MM.1S (cell line): ENCODE measurements around the gene FIGN.

Experiments
- DNase-seq: peaks from one replicate; pipeline ENCODE4 v3.0.0-alpha.2; 2015
- H2AFZ ChIP-seq: fragments of 300-600 bp; sonication (generic); 2 replicates; pipeline ENCODE4 v1.6.0; 2016; ENCODE audit warnings: antibody characterized with exemption, low read length
- H3F3A ChIP-seq: fragments of 300-600 bp; sonication (generic); 2 replicates; pipeline ENCODE4 v1.6.1; 2016; ENCODE audit warnings: mild to moderate bottlenecking, antibody characterized with exemption, low read length, moderate library complexity, mixed read lengths; ENCODE audit not compliant: insufficient read depth
- H3K27ac ChIP-seq: fragments of 300-600 bp; sonication (generic); 2 replicates; pipeline ENCODE4 v1.5.1; 2016; ENCODE audit warnings: mild to moderate bottlenecking, low read length
- H3K27me3 ChIP-seq: fragments of 300-600 bp; sonication (generic); replicated peaks from 2 replicates; pipeline ENCODE4 v1.6.0; 2016; ENCODE audit warnings: low read length; ENCODE audit not compliant: insufficient read depth
- H3K36me3 ChIP-seq: fragments of 300-600 bp; sonication (generic); replicated peaks from 2 replicates; pipeline ENCODE4 v1.6.1; 2016; ENCODE audit warnings: mild to moderate bottlenecking, low read length, mixed read lengths; ENCODE audit not compliant: insufficient read depth
- H3K4me1 ChIP-seq: fragments of 300-600 bp; sonication (generic); 2 replicates; pipeline ENCODE4 v1.6.1; 2016; ENCODE audit warnings: low read length, mixed read lengths
- H3K4me2 ChIP-seq: fragments of 300-600 bp; sonication (generic); 2 replicates; pipeline ENCODE4 v1.6.0; 2016; ENCODE audit warnings: low read depth, low read length
- H3K4me3 ChIP-seq: fragments of 300-600 bp; sonication (generic); 2 replicates; pipeline ENCODE4 v1.5.1; 2016; ENCODE audit warnings: low read length, mixed read lengths
- H3K79me2 ChIP-seq: fragments of 300-600 bp; sonication (generic); 2 replicates; pipeline ENCODE4 v1.6.1; 2016; ENCODE audit warnings: mixed run types, low read length, mixed read lengths
- H3K9ac ChIP-seq: fragments of 300-600 bp; sonication (generic); 2 replicates; pipeline ENCODE4 v1.6.1; 2016; ENCODE audit warnings: low read length, mixed read lengths
- H3K9me2 ChIP-seq: fragments of 300-600 bp; sonication (generic); replicated peaks from 2 replicates; pipeline ENCODE4 v1.6.1; 2016; ENCODE audit warnings: mild to moderate bottlenecking, low read length, mixed read lengths; ENCODE audit not compliant: insufficient read depth
- H3K9me3 ChIP-seq: fragments of 300-600 bp; sonication (generic); replicated peaks from 2 replicates; pipeline ENCODE4 v1.6.1; 2016; ENCODE audit warnings: mild to moderate bottlenecking, low read length, mixed read lengths; ENCODE audit not compliant: insufficient read depth
- H4K20me1 ChIP-seq: fragments of 300-600 bp; sonication (generic); 2 replicates; pipeline ENCODE4 v1.6.1; 2016; ENCODE audit warnings: mild to moderate bottlenecking, low read length, moderate library complexity, mixed read lengths; ENCODE audit not compliant: insufficient read depth
- CTCF ChIP-seq: fragments of 300-600 bp; sonication (generic); IDR thresholded peaks from 2 replicates; pipeline ENCODE4 v1.5.1; 2016; ENCODE audit warnings: antibody characterized with exemption, low read length, mixed read lengths
- EZH2 ChIP-seq: fragments of 300-600 bp; sonication (generic); optimal IDR thresholded peaks from 2 replicates; pipeline ENCODE3; 2017; ENCODE audit warnings: low read depth, mild to moderate bottlenecking, antibody characterized with exemption, low read length, mixed read lengths
- EZH2phosphoT487 ChIP-seq: fragments of 300-600 bp; sonication (generic); IDR thresholded peaks from 2 replicates; pipeline ENCODE4 v1.6.1; 2018; ENCODE audit warnings: antibody characterized with exemption, low read length

Gene FIGN

GRCh38 chr2:163717515-163717914 is 18.3 kb downstream of the FIGN start:
- H2AFZ ChIP-seq, result no peak overlapping the region
- no peaks in the 10 kb centered on the region for H3K27me3 ChIP-seq
- H3K27ac ChIP-seq, result no peak overlapping the region
- H3K4me1 ChIP-seq, result no peaks in the 10 kb centered on the region
- no peaks in the 10 kb centered on the region for H4K20me1 ChIP-seq
- H3K4me3 ChIP-seq, result no peak overlapping the region
- no peaks in the 10 kb centered on the region for H3F3A ChIP-seq
- no peak overlapping the region for H3K4me2 ChIP-seq
- H3K9me3 ChIP-seq, result no peaks in the 10 kb centered on the region
- H3K36me3 ChIP-seq, result no peaks in the 10 kb centered on the region
- no peaks in the 10 kb centered on the region for H3K79me2 ChIP-seq
- H3K9me2 ChIP-seq, result no peaks in the 10 kb centered on the region
- no peak for DNase-seq
- TF ChIP-seq CTCF, result no peak
- TF ChIP-seq EZH2, result no peak
- no peak for TF ChIP-seq EZH2phosphoT487
- H3K9ac ChIP-seq, result no peak overlapping the region

GRCh38 chr2:163716101-163716500 is 19.7 kb downstream of the FIGN start:
- no peak overlapping the region for H2AFZ ChIP-seq
- H4K20me1 ChIP-seq, result no peaks in the 10 kb centered on the region
- no peaks in the 10 kb centered on the region for H3K27me3 ChIP-seq
- H3K36me3 ChIP-seq, result no peaks in the 10 kb centered on the region
- H3F3A ChIP-seq, result no peaks in the 10 kb centered on the region
- H3K9ac ChIP-seq, result no peak overlapping the region
- no peaks in the 10 kb centered on the region for H3K4me1 ChIP-seq
- no peaks in the 10 kb centered on the region for H3K9me3 ChIP-seq
- TF ChIP-seq CTCF (no peak), EZH2 (no peak), EZH2phosphoT487 (no peak)
- H3K27ac ChIP-seq, result no peak overlapping the region
- DNase-seq, result no peak
- no peaks in the 10 kb centered on the region for H3K9me2 ChIP-seq
- no peak overlapping the region for H3K4me3 ChIP-seq
- no peaks in the 10 kb centered on the region for H3K79me2 ChIP-seq
- H3K4me2 ChIP-seq, result no peak overlapping the region

- H3K4me3 ChIP-seq, result no peak overlapping the region
- no peaks in the 10 kb centered on the region for H3K79me2 ChIP-seq
- no peak for DNase-seq
- H3K27ac ChIP-seq, result no peak overlapping the region
- no peak overlapping the region for H3K4me2 ChIP-seq
- no peak overlapping the region for H3K9ac ChIP-seq
- H3F3A ChIP-seq, result no peaks in the 10 kb centered on the region
- H3K9me3 ChIP-seq, result no peaks in the 10 kb centered on the region
- H3K9me2 ChIP-seq, result no peaks in the 10 kb centered on the region
- H4K20me1 ChIP-seq, result no peaks in the 10 kb centered on the region
- no peak overlapping the region for H2AFZ ChIP-seq
- no peaks in the 10 kb centered on the region for H3K36me3 ChIP-seq
- no peaks in the 10 kb centered on the region for H3K27me3 ChIP-seq
- TF ChIP-seq EZH2 (no peak), CTCF (no peak), EZH2phosphoT487 (no peak)
- H3K4me1 ChIP-seq, result no peaks in the 10 kb centered on the region
Measured at GRCh38 chr2:163715668-163716067, 20.1 kb downstream of the FIGN start.
